GM18526 (cell line): ENCODE data around the gene DMC1.

Experiments used
- POLR2A ChIP-seq: IDR thresholded peaks from 3 replicates; pipeline ENCODE4 v1.6.1; 2011; ENCODE audit not compliant: insufficient read length; ENCODE audit errors: extremely low read depth

DMC1 gene

GRCh38 chr22:38490915-38491314 lies 79.1 kb downstream of the DMC1 start:
- TF ChIP-seq POLR2A = no peak

GRCh38 chr22:38490475-38490874 lies 79.5 kb downstream of the DMC1 start:
- no peak for TF ChIP-seq POLR2A

- no peak for TF ChIP-seq POLR2A
Measured at GRCh38 chr22:38489561-38490145, 80.3 kb downstream of the DMC1 start.

- no peak for TF ChIP-seq POLR2A
Measured at GRCh38 chr22:38489142-38489541, 80.8 kb downstream of the DMC1 start.

- no peak for TF ChIP-seq POLR2A
Measured at GRCh38 chr22:38487946-38488345, 82.0 kb downstream of the DMC1 start.

- TF ChIP-seq POLR2A = no peak
Measured at GRCh38 chr22:38485783-38486182, 84.2 kb downstream of the DMC1 start.

- no peak for TF ChIP-seq POLR2A
Measured at GRCh38 chr22:38484244-38484643, 85.7 kb downstream of the DMC1 start.

GRCh38 chr22:38482662-38483308 lies 87.2 kb downstream of the DMC1 start:
- no peak for TF ChIP-seq POLR2A

- TF ChIP-seq POLR2A = no peak
Measured at GRCh38 chr22:38481871-38482332, 88.1 kb downstream of the DMC1 start.

- no peak for TF ChIP-seq POLR2A
Measured at GRCh38 chr22:38481162-38481870, 88.7 kb downstream of the DMC1 start.

GRCh38 chr22:38479096-38479837 lies 90.7 kb downstream of the DMC1 start:
- TF ChIP-seq POLR2A = no peak

GRCh38 chr22:38477585-38477984 lies 92.4 kb downstream of the DMC1 start:
- TF ChIP-seq POLR2A = no peak

- TF ChIP-seq POLR2A = no peak
Measured at GRCh38 chr22:38474003-38474607, 95.9 kb downstream of the DMC1 start.

GRCh38 chr22:38471237-38471636 lies 98.7 kb downstream of the DMC1 start:
- TF ChIP-seq POLR2A = no peak

GRCh38 chr22:38469306-38469781 lies 100.6 kb downstream of the DMC1 start:
- no peak for TF ChIP-seq POLR2A
